Naive B cell (primary cell): Measurements from ENCODE around the gene MT1H. TPM values are rescaled to one million over a fixed set of nuclear protein-coding genes. Genes with fewer than 3 reads are reported as not detected.
A peak's percentile ranks its signal among the peaks of the same experiment; 100 is the strongest.
"Not testable (repeated sequence)": the region's sequence is repeated elsewhere in the genome, so short reads cannot be mapped to it uniquely, and the experiment has no call there.

Experiments used
- ATAC-seq, 2 donors: fragments of 150-1000 bp; cut with Tn5 transposase; 2 replicates each; pipeline ENCODE4 v1.10.0; 2021; ENCODE audit warnings: low read depth in 2 of 2, mild to moderate bottlenecking in 2 of 2, moderate library complexity in 2 of 2
- DNase-seq: peaks from one replicate; pipeline ENCODE4 v3.0.0; 2022
- H3K27ac Mint-ChIP-seq, 6 donors: one replicate each; pipeline ENCODE4 v1.8.0; 2020 to 2022; ENCODE audit warnings: mild to moderate bottlenecking in 6 of 6, mixed read lengths in 6 of 6, moderate library complexity in 5 of 6, inconsistent platforms in 2 of 6
- H3K27me3 Mint-ChIP-seq, 3 donors: one replicate each; pipeline ENCODE4 v1.8.0; 2021 to 2022; ENCODE audit warnings: mixed read lengths in 3 of 3, mild to moderate bottlenecking in 1 of 3
- H3K36me3 Mint-ChIP-seq, 2 donors: one replicate each; pipeline ENCODE4 v1.8.0; 2020 to 2022; ENCODE audit warnings: mixed read lengths in 2 of 2, inconsistent platforms in 1 of 2, mild to moderate bottlenecking in 1 of 2
- H3K4me1 Mint-ChIP-seq, 3 donors: one replicate each; pipeline ENCODE4 v1.8.0; 2020 to 2022; ENCODE audit warnings: mixed read lengths in 3 of 3, inconsistent platforms in 1 of 3, mild to moderate bottlenecking in 1 of 3, moderate library complexity in 1 of 3
- H3K4me3 Mint-ChIP-seq, 8 donors: one replicate each; pipeline ENCODE4 v1.8.0; 2020 to 2022; ENCODE audit warnings: mild to moderate bottlenecking in 8 of 8, mixed read lengths in 8 of 8, moderate library complexity in 8 of 8, inconsistent platforms in 2 of 8
- H3K9me3 Mint-ChIP-seq, 7 donors: one replicate each; pipeline ENCODE4 v1.8.0; 2020 to 2022; ENCODE audit warnings: mixed read lengths in 7 of 7, mild to moderate bottlenecking in 5 of 7, inconsistent platforms in 2 of 7, moderate library complexity in 1 of 7
- polyA plus RNA-seq, 6 donors: library from polyadenylated mRNA; unstranded; fragments of 300-500 nt; fragmentation: Illumina TruSeq; gene quantifications; one replicate each; pipeline ENCODE4 v1.2.3, GENCODE V29; 2021; ENCODE audit warnings: low read depth in 6 of 6

Gene MT1H
- not detected for polyA plus RNA-seq

DNA sequence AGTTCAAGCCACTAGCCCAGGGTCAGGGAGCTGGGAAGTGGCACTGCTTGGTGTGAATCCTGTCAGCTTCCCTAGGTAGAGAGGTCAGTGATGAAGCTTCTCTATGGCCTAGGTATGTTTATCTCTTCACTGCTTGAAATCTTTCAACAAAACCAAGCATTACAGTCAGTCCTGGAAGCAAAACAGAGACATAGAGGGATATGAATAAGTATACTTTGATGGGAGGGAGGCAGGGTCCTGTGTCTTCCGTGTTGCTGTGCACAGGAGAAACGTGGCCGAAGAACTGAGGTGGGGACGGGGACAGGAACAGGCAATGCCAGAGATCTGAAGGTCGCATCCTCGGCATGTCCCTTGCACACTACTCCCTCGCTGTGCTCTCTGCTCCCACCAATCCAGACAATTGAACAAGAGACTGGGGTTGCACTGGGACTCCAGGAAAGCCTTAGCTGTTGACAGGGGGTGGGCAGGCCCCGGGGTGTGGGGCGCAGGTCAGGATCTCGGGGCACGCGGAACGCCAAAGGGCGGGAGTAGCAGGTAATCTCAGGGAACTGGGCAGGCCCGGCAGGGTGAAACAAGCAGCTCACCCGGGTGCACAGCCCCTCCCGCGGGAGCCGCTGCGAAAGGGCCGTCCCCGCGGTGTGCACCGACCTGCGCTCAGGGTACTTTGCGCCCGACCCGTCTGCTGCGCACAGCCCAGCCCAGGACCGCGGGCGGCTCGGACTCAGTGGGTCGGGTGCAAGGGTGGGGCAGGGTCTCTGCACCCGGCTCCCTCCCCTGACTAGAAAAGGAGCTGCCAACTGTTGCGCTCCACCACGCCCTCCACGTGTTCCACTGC is at the start of gene MT1H:
Gene MT1H (plus strand): TSS at position 810 of the 835 bp plus-strand sequence. CDS start 71 bp downstream, outside the sequence.
- no peak for DNase-seq
- Mint-ChIP-seq H3K4me1 (peaks cover 7 to 13% (median 11%) of the 10 kb centered on the region in 3 donors), H3K27me3 (peaks cover 81 to 99% (median 97%) of the 10 kb centered on the region in 3 donors), H3K9me3 (no peaks in the 10 kb centered on the region), H3K36me3 (no peaks in the 10 kb centered on the region), H3K4me3 (peak within 1 kb of the TSS in 1 of 8 donors; percentile 68), H3K27ac (peak within 1 kb of the TSS in 1 of 6 donors; percentile 33)
- no peak for ATAC-seq

DNA sequence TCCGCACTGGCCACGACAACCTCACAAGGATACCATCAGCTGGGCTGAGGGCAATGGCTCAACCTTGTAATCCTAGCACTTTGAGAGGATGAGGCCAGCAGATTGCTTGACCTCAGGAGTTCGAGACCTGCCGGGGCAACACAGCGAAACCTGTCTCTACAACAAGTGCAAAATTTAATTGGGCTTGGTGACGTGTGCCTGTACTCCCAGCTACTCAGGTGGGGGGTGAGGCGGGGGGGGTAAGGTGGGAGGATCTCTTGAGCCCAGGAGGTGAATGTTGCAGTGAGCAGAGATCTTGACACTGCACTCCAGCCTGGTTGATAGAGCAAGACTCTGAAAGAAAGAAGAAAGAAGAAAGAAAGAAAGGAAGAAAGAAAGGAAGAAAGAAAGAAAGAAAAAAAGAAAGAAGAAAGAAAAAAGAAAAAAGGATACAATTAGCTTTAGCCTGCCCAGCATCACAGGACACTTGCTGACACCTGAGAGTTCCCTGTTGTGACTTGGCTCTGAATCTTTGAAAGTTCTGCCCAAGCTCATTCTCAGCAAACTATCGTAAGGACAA is 49.2 kb upstream of the MT1H start:
- peak overlapping the region in 1 of 6 donors; percentile 35 for H3K27ac Mint-ChIP-seq
- DNase-seq (no peak), ATAC-seq (no peak)
- H3K27me3 Mint-ChIP-seq, result peaks cover 45 to 79% (median 71%) of the 10 kb centered on the region in 3 donors
- H3K4me3 Mint-ChIP-seq, result no peak overlapping the region
- H3K4me1 Mint-ChIP-seq, result peaks cover 13 to 20% (median 19%) of the 10 kb centered on the region in 3 donors
- H3K36me3 Mint-ChIP-seq, result no peaks in the 10 kb centered on the region
- peaks cover 0 to 4% (median 0%) of the 10 kb centered on the region in 7 donors for H3K9me3 Mint-ChIP-seq

DNA sequence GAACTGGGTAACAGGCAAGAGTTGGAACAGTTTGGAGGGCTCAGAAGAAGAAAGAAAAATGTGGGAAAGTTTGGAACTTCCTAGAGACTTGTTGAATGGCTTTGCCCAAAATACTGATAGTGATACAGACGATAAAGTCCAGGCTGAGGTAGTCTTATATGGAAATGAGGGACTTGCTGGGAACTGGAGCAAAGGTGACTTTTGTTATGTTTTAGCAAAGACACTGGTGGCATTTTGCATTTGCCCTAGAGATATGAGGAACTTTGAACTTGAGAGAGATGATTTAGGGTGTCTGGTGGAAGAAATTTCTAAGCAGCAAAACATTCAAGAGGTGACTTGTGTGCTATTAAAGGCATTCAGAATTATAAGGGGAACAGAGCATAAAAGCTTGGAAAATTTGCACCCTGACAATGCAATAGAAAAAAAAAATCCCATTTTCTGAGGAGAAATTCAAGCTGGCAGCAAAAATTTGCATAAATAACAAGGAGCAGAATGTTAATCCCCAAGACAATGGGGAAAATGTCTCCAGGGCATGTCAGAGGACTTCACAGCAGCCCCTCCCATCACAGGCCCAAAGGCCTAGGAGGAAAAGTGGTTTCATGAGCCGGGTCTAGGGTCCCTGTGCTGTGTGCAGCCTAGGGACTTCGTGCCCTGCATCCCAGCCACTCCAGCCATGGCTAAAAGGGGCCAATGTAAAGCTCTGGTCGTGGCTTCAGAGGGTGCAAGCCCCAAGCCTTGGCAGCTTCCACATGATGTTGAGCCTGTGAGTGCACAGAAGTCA is 47.8 kb upstream of the MT1H start:
- H3K27ac Mint-ChIP-seq, result peak overlapping the region in 1 of 6 donors; percentile 47
- not testable (repeated sequence) for H3K9me3 Mint-ChIP-seq, ATAC-seq, DNase-seq, H3K36me3 Mint-ChIP-seq
- H3K4me3 Mint-ChIP-seq, result peak overlapping the region in 1 of 8 donors; percentile 67
- peaks cover 45 to 89% (median 75%) of the 10 kb centered on the region in 3 donors for H3K27me3 Mint-ChIP-seq
- peaks cover 16 to 23% (median 22%) of the 10 kb centered on the region in 3 donors for H3K4me1 Mint-ChIP-seq

DNA sequence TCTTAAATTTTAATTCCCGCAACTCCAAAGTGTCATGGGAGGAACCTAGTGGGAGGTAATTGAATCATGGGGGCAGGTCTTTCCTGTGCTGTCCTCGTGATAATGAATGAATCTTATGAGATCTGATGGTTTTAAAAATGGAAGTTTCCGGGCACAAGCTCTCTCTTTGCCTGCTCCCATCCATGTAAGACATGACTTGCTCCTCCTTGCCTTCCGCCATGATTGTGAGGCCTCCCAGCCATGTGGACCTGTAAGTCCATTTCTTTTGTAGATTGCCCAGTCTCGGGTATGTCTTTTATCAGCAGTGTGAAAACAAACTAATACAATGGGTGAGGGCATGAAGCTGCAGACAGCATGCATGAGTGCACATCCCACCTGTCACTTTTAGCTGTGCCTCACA is 46.4 kb upstream of the MT1H start:
- DNase-seq, ATAC-seq, H3K36me3 Mint-ChIP-seq, H3K9me3 Mint-ChIP-seq: not testable (repeated sequence)
- H3K4me1 Mint-ChIP-seq, result peaks cover 12 to 15% (median 13%) of the 10 kb centered on the region in 3 donors
- peak overlapping the region in 1 of 6 donors; percentile 44 for H3K27ac Mint-ChIP-seq
- H3K4me3 Mint-ChIP-seq, result peak overlapping the region in 1 of 8 donors; percentile 54
- H3K27me3 Mint-ChIP-seq, result peaks cover 43 to 80% (median 62%) of the 10 kb centered on the region in 3 donors

DNA sequence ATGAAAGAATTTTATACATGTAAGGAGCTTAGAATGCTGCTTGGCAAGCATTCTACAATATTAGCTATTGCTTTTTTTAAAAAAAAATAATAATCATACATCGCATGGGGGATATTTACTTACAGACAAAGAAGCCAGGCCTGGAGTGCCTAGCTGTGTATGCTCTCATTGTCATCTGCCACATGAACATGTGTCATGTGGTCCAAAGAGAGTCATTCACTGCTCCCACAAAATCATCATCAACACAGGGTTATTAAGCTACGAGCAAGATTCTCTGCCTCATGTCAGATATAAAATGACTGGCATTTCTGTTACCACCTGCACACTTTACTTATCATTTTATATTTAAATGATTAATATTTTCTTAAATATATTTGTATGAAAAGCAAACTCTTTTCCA is 46.0 kb upstream of the MT1H start:
- no peaks in the 10 kb centered on the region for H3K9me3 Mint-ChIP-seq
- DNase-seq (no peak), ATAC-seq (no peak)
- peak overlapping the region in 1 of 8 donors; percentile 54 for H3K4me3 Mint-ChIP-seq
- no peaks in the 10 kb centered on the region for H3K36me3 Mint-ChIP-seq
- peaks cover 13 to 15% (median 14%) of the 10 kb centered on the region in 3 donors for H3K4me1 Mint-ChIP-seq
- H3K27ac Mint-ChIP-seq, result no peak overlapping the region
- peaks cover 39 to 77% (median 60%) of the 10 kb centered on the region in 3 donors for H3K27me3 Mint-ChIP-seq

DNA sequence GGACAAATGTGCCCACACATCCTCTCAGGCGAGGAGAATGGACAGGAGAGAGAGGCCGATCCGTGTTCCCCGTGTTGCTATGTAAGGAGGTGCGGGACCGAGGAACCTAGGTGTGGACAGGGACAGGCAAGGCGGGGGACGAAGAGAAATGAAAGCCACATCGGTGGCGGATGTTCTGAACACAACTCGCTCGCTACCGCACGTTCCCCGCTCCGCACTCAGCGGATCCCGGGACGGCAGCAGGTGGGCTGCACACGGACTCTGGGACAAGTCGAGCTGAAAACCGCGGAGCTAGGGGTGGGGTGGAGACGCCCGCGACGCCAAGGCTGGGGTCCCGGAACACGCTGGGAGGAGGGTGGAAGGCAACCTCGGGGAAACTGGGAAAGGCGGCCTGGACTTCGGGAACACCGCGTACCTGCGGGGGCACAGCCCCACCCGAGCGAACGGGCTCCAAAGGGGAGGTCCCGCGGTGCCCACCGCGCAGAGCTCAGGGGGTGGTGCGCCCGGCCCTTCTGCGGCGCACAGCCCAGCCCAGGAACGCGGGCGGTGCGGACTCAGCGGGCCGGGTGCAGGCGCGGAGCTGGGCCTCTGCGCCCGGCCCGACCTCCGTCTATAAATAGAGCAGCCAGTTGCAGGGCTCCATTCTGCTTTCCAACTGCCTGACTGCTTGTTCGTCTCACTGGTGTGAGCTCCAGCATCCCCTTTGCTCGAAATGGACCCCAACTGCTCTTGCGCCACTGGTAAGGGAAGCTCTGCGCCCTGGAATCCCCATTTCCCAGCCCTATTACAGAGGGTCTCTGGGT is 44.3 kb upstream of the MT1H start, which contains the start of gene MT1E:
Gene MT1E (plus strand): TSS at position 642 of the 803 bp plus-strand sequence. CDS start 71 bp downstream, at position 713.
- H3K36me3 Mint-ChIP-seq, result no peaks in the 10 kb centered on the region
- H3K9me3 Mint-ChIP-seq, result no peaks in the 10 kb centered on the region
- peaks cover 39 to 63% (median 49%) of the 10 kb centered on the region in 3 donors for H3K27me3 Mint-ChIP-seq
- H3K4me1 Mint-ChIP-seq, result peaks cover 20 to 29% (median 25%) of the 10 kb centered on the region in 3 donors
- DNase-seq (no peak), ATAC-seq (peak; percentile 31 to 38)
- H3K27ac Mint-ChIP-seq, result peak within 1 kb of the TSS in 2 of 6 donors; percentile 53 to 54
- peak within 1 kb of the TSS; percentile 44 to 85 (median 79) for H3K4me3 Mint-ChIP-seq

DNA sequence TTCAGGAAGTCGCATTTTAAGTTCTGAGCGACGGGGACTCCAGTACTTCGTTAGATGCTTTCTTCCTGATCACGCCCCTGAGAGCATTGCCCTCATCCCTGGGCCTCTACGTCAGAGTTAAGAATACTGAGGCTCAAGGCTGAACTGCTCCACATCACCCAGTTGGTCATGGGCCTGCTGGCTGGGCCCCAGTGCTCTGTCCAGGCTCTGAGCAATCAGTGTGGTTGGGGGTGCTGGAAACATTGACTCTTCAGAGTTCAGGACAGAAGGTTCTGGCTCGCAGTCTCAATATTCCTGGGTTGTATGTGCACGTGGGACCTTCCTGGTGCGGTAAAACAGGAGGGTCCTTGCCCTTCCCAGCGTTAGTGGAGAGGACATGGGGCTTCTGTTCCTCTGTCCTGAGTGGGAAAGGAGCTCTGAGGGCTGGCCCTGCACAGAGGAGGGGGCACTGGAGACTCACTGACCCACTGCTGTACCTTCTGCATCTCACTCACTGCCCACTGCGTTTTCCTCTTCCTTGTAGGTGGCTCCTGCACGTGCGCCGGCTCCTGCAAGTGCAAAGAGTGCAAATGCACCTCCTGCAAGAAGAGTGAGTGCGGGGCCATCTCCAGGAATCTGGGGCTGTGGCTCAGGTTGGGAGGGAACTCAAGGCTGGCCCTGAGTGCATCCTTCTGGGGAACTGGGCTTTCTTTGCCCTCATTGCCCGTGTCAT is 43.5 kb upstream of the MT1H start:
- peaks cover 39 to 64% (median 44%) of the 10 kb centered on the region in 3 donors for H3K27me3 Mint-ChIP-seq
- DNase-seq (no peak), ATAC-seq (no peak)
- no peaks in the 10 kb centered on the region for H3K9me3 Mint-ChIP-seq
- peaks cover 23 to 32% (median 31%) of the 10 kb centered on the region in 3 donors for H3K4me1 Mint-ChIP-seq
- H3K4me3 Mint-ChIP-seq, result peak overlapping the region; percentile 44 to 81 (median 62)
- H3K27ac Mint-ChIP-seq, result peak overlapping the region in 2 of 6 donors; percentile 53 to 54
- no peaks in the 10 kb centered on the region for H3K36me3 Mint-ChIP-seq

DNA sequence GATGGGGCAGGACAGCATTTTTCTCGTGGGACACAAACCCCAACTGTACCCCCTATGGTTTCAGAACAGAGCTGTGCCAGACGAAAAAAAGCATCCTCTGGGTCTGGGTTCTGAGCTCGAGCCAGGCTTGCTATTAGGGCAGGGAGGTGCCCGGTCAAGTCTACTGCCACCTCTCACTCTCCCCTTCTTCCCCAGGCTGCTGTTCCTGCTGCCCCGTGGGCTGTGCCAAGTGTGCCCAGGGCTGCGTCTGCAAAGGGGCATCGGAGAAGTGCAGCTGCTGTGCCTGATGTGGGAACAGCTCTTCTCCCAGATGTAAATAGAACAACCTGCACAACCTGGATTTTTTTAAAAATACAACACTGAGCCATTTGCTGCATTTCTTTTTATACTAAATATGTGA is 42.9 kb upstream of the MT1H start:
- Mint-ChIP-seq H3K27me3 (peaks cover 42 to 64% (median 46%) of the 10 kb centered on the region in 3 donors), H3K4me3 (no peak overlapping the region), H3K36me3 (no peaks in the 10 kb centered on the region), H3K27ac (peak overlapping the region in 1 of 6 donors; percentile 54), H3K4me1 (peaks cover 23 to 35% (median 33%) of the 10 kb centered on the region in 3 donors), H3K9me3 (no peaks in the 10 kb centered on the region)
- ATAC-seq (no peak), DNase-seq (no peak)

DNA sequence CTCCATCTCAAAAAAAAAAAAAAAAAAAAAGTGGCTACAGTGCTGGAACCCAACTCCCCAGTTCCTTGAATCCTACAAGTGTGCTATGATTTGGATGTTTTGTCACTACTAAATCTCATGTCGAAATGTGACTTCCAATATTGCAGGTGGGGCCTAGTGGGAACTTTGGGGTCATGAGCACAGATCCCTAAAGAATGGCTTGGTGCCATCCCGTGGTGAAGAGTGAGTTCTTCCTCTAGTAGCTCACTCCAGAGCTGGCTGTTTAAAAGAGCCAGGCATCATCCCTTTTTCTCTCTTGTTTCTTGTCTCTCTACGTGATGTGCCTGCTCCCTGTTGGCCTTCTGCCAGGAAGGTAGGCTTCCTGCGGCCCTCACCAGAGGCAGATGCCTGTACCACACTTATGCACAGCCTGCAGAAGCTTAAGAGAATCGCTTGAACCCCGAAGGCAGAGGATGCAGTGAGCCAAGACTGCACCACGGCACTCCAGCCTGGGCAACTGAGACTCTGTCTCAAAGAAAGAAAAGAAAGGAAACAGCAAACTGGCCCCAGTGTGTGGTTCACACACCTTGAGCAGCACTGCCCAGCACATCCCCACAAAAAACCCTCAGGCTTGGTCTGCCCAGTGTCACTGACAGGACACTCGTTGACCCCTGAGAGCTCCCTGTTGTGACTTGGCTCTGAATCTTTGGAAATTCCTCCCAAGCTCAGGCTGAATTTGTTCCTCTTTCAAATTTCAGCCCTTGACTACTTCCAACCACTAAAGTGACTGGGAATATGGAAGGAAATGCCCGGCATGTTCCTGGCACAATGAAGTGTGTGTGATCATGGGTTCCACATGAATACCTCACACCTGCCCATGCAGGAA is 40.9 kb upstream of the MT1H start:
- no peak for ATAC-seq
- no peaks in the 10 kb centered on the region for H3K9me3 Mint-ChIP-seq
- no peaks in the 10 kb centered on the region for H3K36me3 Mint-ChIP-seq
- no peak overlapping the region for H3K27ac Mint-ChIP-seq
- H3K4me1 Mint-ChIP-seq, result peaks cover 31 to 46% (median 46%) of the 10 kb centered on the region in 3 donors
- H3K27me3 Mint-ChIP-seq, result peaks cover 40 to 68% (median 53%) of the 10 kb centered on the region in 3 donors
- H3K4me3 Mint-ChIP-seq, result no peak overlapping the region
- DNase-seq, result no peak

DNA sequence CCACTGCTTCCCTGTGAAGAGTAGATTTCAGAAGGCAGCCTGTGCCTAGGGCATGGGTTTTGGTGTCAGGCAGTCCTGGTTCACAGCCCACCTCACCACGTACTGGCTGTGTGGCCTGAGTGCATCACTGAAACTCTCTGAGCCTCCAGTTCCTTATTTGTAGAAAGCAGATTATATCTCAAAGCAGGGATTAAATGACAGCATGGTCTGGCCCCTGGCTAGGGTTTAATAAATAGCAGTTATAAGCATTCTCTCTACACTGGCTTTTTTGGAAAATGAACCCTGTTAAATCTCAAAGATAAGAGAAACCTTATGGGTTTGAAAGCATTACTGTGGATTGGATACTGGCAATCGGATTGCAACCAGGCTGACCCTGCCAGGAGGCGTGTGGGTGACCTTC is 40.1 kb upstream of the MT1H start:
- DNase-seq (no peak), ATAC-seq (no peak)
- no peaks in the 10 kb centered on the region for H3K9me3 Mint-ChIP-seq
- peaks cover 42 to 70% (median 54%) of the 10 kb centered on the region in 3 donors for H3K27me3 Mint-ChIP-seq
- H3K4me3 Mint-ChIP-seq, result no peak overlapping the region
- H3K27ac Mint-ChIP-seq, result no peak overlapping the region
- no peaks in the 10 kb centered on the region for H3K36me3 Mint-ChIP-seq
- peaks cover 31 to 46% (median 44%) of the 10 kb centered on the region in 3 donors for H3K4me1 Mint-ChIP-seq

DNA sequence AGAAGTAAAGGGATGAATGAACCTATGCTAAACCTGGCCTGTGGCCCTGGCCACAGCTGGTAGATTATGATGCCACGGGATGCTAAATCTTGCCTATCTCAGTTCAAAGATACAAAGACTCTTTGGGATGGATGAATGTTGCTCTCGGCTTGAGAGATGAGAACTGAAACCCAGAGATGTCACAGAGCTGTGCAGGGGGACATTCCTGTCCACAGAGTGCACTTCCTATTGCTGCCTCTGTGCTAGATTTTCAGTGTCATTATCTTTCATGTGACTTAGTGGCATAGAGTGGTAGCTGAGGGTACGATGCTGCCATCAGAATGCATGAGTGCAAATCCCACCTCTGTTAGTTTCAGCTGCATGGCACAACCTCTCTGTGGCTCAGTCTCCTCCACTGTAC is 39.5 kb upstream of the MT1H start:
- H3K36me3 Mint-ChIP-seq, result no peaks in the 10 kb centered on the region
- H3K27me3 Mint-ChIP-seq, result peaks cover 44 to 70% (median 54%) of the 10 kb centered on the region in 3 donors
- H3K9me3 Mint-ChIP-seq, result no peaks in the 10 kb centered on the region
- peak overlapping the region in 1 of 6 donors; percentile 2 for H3K27ac Mint-ChIP-seq
- peaks cover 32 to 47% (median 45%) of the 10 kb centered on the region in 3 donors for H3K4me1 Mint-ChIP-seq
- peak; percentile 42 for DNase-seq
- peak overlapping the region in 2 of 8 donors; percentile 3 to 38 for H3K4me3 Mint-ChIP-seq
- ATAC-seq, result peak; percentile 95
